CD14-positive monocyte (primary cell): ENCODE results near the gene BSND. TPM values are rescaled to one million over a fixed set of nuclear protein-coding genes. Genes with fewer than 3 reads are reported as not detected.

Experiments used
- DNase-seq, 3 donors: peaks; one replicate each; pipeline ENCODE4 v3.0.0-alpha.2; 2011 to 2022
- H2AFZ ChIP-seq: 2 replicates; pipeline ENCODE4 v1.6.0; 2012; ENCODE audit warnings: mild to moderate bottlenecking, low read depth, low read length, inconsistent platforms; ENCODE audit not compliant: insufficient read depth, poor library complexity, severe bottlenecking
- H3K27ac ChIP-seq, 2 donors: 1 replicate in 1 of 2; 2 replicates in 1 of 2; pipeline ENCODE4 v1.5.1; 2012 to 2013; ENCODE audit warnings: low read length in 2 of 2, control low read depth in 1 of 2, inconsistent platforms in 1 of 2, low read depth in 1 of 2, mild to moderate bottlenecking in 1 of 2
- H3K27me3 ChIP-seq, 2 donors: one replicate each; pipeline versions ENCODE4 v1.6.0 to v1.6.1; 2011 to 2013; ENCODE audit warnings: low read length in 2 of 2; ENCODE audit not compliant: control insufficient read depth in 2 of 2, insufficient read depth in 2 of 2
- H3K36me3 ChIP-seq, 2 donors: replicated peaks in 1 of 2; 1 replicate in 1 of 2; 2 replicates in 1 of 2; pipeline versions ENCODE4 v1.5.1 to v1.6.1; 2012 to 2013; ENCODE audit warnings: low read length in 2 of 2, control low read depth in 1 of 2, inconsistent platforms in 1 of 2, mild to moderate bottlenecking in 1 of 2; ENCODE audit not compliant: insufficient read depth in 2 of 2, control insufficient read depth in 1 of 2
- H3K4me1 ChIP-seq, 2 donors: 1 replicate in 1 of 2; 2 replicates in 1 of 2; pipeline versions ENCODE4 v1.5.1 to v1.6.1; 2012 to 2013; ENCODE audit warnings: low read length in 2 of 2, control low read depth in 1 of 2, inconsistent platforms in 1 of 2, mild to moderate bottlenecking in 1 of 2, moderate library complexity in 1 of 2; ENCODE audit not compliant: insufficient read depth in 2 of 2, control insufficient read depth in 1 of 2
- H3K4me2 ChIP-seq: replicated peaks from 2 replicates; pipeline ENCODE3; 2012; ENCODE audit warnings: low read length, moderate library complexity, mild to moderate bottlenecking; ENCODE audit not compliant: poor library complexity, severe bottlenecking; ENCODE audit errors: extremely low read depth
- H3K4me3 ChIP-seq, 3 experiments: fragments of 200-600 bp in 1 of 3; sonication (generic) in 1 of 3; replicated peaks in 1 of 3; 1 replicate in 2 of 3; 2 replicates in 1 of 3; pipeline ENCODE4 v1.5.1; 2011 to 2013; ENCODE audit warnings: low read length in 3 of 3, mild to moderate bottlenecking in 3 of 3, control low read depth in 2 of 3, low read depth in 2 of 3, inconsistent platforms in 1 of 3, moderate library complexity in 1 of 3
- H3K79me2 ChIP-seq: 2 replicates; pipeline ENCODE4 v1.6.0; 2012; ENCODE audit warnings: mild to moderate bottlenecking, control low read depth, inconsistent platforms, low read length, moderate library complexity; ENCODE audit not compliant: insufficient read depth
- H3K9ac ChIP-seq: 2 replicates; pipeline ENCODE4 v1.6.0; 2017; ENCODE audit warnings: low read length, mild to moderate bottlenecking; ENCODE audit not compliant: insufficient read depth, poor library complexity, severe bottlenecking
- H3K9me3 ChIP-seq, 2 donors: replicated peaks in 1 of 2; 1 replicate in 1 of 2; 2 replicates in 1 of 2; pipeline versions ENCODE4 v1.5.1 to v1.6.1; 2012 to 2013; ENCODE audit warnings: low read length in 2 of 2, control low read depth in 1 of 2; ENCODE audit not compliant: control insufficient read depth in 1 of 2, insufficient read depth in 1 of 2
- H4K20me1 ChIP-seq: 2 replicates; pipeline ENCODE4 v1.6.0; 2012; ENCODE audit warnings: mild to moderate bottlenecking, low read length, control low read depth, moderate library complexity; ENCODE audit not compliant: insufficient read depth
- H3K27ac Mint-ChIP-seq, 7 donors: one replicate each; pipeline ENCODE4 v1.8.0; 2020; ENCODE audit warnings: mild to moderate bottlenecking in 7 of 7, mixed read lengths in 7 of 7, moderate library complexity in 6 of 7, inconsistent platforms in 2 of 7
- H3K27me3 Mint-ChIP-seq, 3 donors: one replicate each; pipeline ENCODE4 v1.8.0; 2021 to 2022; ENCODE audit warnings: low read depth in 3 of 3, mild to moderate bottlenecking in 3 of 3, mixed read lengths in 3 of 3, moderate library complexity in 3 of 3, inconsistent platforms in 1 of 3
- H3K36me3 Mint-ChIP-seq, 2 donors: one replicate each; pipeline ENCODE4 v1.8.0; 2020; ENCODE audit warnings: mixed read lengths in 2 of 2, inconsistent platforms in 1 of 2, mild to moderate bottlenecking in 1 of 2
- H3K4me1 Mint-ChIP-seq: one replicate; pipeline ENCODE4 v1.8.0; 2020; ENCODE audit warnings: mild to moderate bottlenecking, mixed read lengths
- H3K4me3 Mint-ChIP-seq, 2 donors: one replicate each; pipeline ENCODE4 v1.8.0; 2020; ENCODE audit warnings: mild to moderate bottlenecking in 2 of 2, mixed read lengths in 2 of 2, moderate library complexity in 1 of 2
- H3K9me3 Mint-ChIP-seq, 7 donors: one replicate each; pipeline ENCODE4 v1.8.0; 2020 to 2022; ENCODE audit warnings: mixed read lengths in 7 of 7, mild to moderate bottlenecking in 6 of 7, moderate library complexity in 6 of 7, inconsistent platforms in 2 of 7
- WGBS: methylation state at CpG from one replicate; pipeline ENCODE4 v1.1.5; 2013; ENCODE audit warnings: missing lambda C conversion rate; ENCODE audit not compliant: insufficient coverage; 5-methylcytosine and 5-hydroxymethylcytosine counted together
- intact Hi-C, 2 donors: fragments of 100-400 bp; cut with micrococcal nuclease; formaldehyde crosslinking; loops; one replicate each; pipeline versions ENCODE4 v1.15.0 to v1.15.1; 2023
- polyA plus RNA-seq, 3 donors: library from polyadenylated mRNA; depleted of rRNA in 1 of 3; unstranded in 2 of 3; stranded (reverse) in 1 of 3; fragments of 300-500 nt in 2 of 3; fragments of >200 nt in 1 of 3; fragmentation: Illumina TruSeq in 2 of 3; gene quantifications; 1 replicate in 2 of 3; 2 replicates in 1 of 3; pipeline ENCODE4 v1.2.3, GENCODE V29; 2012 to 2021
- TF ChIP-seq, protein P1 (sequence below): fragments of 200-600 bp; IDR thresholded peaks from one replicate; pipeline ENCODE4 v1.8.0; 2022; ENCODE audit warnings: antibody characterized with exemption, mild to moderate bottlenecking

The BSND gene
- polyA plus RNA-seq, 3 donors, result not detected

- Mint-ChIP-seq H3K27ac (no peak overlapping the region), H3K4me1 (peaks cover 17% of the 10 kb centered on the region), H3K27me3 (peaks cover 38 to 57% (median 40%) of the 10 kb centered on the region in 3 donors), H3K4me3 (peak overlapping the region in 1 of 2 donors; percentile 80), H3K36me3 (peaks cover 0 to 3% of the 10 kb centered on the region in 2 donors), H3K9me3 (peaks cover 0 to 4% (median 0%) of the 10 kb centered on the region in 7 donors)
- Histone ChIP-seq H3K9ac (no peak overlapping the region), H3K4me2 (no peak overlapping the region), H3K27ac (no peak overlapping the region), H3K27me3 (peaks cover 14 to 43% of the 10 kb centered on the region in 2 donors), H3K9me3 (peaks cover 0 to 9% of the 10 kb centered on the region in 2 donors), H3K4me3 (no peak overlapping the region), H3K79me2 (no peaks in the 10 kb centered on the region), H3K4me1 (peaks cover 9 to 16% of the 10 kb centered on the region in 2 donors), H2AFZ (no peak overlapping the region), H4K20me1 (no peaks in the 10 kb centered on the region), H3K36me3 (no peaks in the 10 kb centered on the region)
- TF ChIP-seq, protein P1, sequence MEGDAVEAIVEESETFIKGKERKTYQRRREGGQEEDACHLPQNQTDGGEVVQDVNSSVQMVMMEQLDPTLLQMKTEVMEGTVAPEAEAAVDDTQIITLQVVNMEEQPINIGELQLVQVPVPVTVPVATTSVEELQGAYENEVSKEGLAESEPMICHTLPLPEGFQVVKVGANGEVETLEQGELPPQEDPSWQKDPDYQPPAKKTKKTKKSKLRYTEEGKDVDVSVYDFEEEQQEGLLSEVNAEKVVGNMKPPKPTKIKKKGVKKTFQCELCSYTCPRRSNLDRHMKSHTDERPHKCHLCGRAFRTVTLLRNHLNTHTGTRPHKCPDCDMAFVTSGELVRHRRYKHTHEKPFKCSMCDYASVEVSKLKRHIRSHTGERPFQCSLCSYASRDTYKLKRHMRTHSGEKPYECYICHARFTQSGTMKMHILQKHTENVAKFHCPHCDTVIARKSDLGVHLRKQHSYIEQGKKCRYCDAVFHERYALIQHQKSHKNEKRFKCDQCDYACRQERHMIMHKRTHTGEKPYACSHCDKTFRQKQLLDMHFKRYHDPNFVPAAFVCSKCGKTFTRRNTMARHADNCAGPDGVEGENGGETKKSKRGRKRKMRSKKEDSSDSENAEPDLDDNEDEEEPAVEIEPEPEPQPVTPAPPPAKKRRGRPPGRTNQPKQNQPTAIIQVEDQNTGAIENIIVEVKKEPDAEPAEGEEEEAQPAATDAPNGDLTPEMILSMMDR, result no peak
- intact Hi-C loops, result loop anchor here in 1 of 2 donors (2.0 kb wide), 1 partner anchor 53 kb away; no protein-coding TSS in a partner anchor
- DNase-seq, result no peak
- 91% methylated on average over 4 of the region's 6 CpGs for WGBS
Observed at GRCh38 chr1:54997711-54997986, 1.1 kb upstream of the BSND start.

DNA sequence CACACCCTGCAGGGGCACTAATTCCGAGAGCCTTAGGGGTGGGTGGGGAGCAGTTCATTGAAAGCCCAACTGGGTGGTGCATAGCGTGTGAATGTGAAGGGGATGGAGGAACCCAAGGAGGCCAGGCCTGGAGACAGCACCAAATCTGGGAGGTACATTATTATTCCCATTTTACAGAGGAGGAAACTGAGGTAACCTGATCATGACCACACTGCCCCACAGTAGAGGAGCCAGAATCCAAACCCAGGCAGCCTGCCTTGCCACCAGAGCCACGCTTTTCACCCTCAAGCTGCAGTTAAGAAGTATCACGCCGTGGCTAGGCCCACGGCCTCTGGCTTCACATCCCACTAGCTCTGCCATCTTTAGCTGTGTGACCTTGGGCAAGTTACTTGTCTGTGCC is 633 bp upstream of the BSND start:
- TF ChIP-seq, protein P1, result no peak
- H3K4me1 ChIP-seq, result peaks cover 9 to 16% of the 10 kb centered on the region in 2 donors
- H3K36me3 Mint-ChIP-seq, result peaks cover 0 to 3% of the 10 kb centered on the region in 2 donors
- H3K4me1 Mint-ChIP-seq, result peaks cover 17% of the 10 kb centered on the region
- H3K4me2 ChIP-seq, result no peak overlapping the region
- H3K27me3 ChIP-seq, result peaks cover 14 to 43% of the 10 kb centered on the region in 2 donors
- DNase-seq, result no peak
- no peaks in the 10 kb centered on the region for H3K36me3 ChIP-seq
- H2AFZ ChIP-seq, result no peak overlapping the region
- peaks cover 38 to 57% (median 40%) of the 10 kb centered on the region in 3 donors for H3K27me3 Mint-ChIP-seq
- H3K9me3 ChIP-seq, result peaks cover 0 to 9% of the 10 kb centered on the region in 2 donors
- no peak overlapping the region for H3K27ac ChIP-seq
- peaks cover 0 to 4% (median 0%) of the 10 kb centered on the region in 7 donors for H3K9me3 Mint-ChIP-seq
- no peak overlapping the region for H3K4me3 ChIP-seq
- H3K79me2 ChIP-seq, result no peaks in the 10 kb centered on the region
- H3K27ac Mint-ChIP-seq, result no peak overlapping the region
- intact Hi-C loops, result no loop called here
- H3K9ac ChIP-seq, result no peak overlapping the region
- H4K20me1 ChIP-seq, result no peaks in the 10 kb centered on the region
- WGBS, result 96% methylated on average over 4 of the region's 6 CpGs
- H3K4me3 Mint-ChIP-seq, result peak overlapping the region; percentile 16 to 62
